NCI-H748 (cell line): Measurements from ENCODE around the gene AVP.
"Not testable (repeated sequence)": the region's sequence is repeated elsewhere in the genome, so short reads cannot be mapped to it uniquely, and the experiment has no call there.

Experiments used
- DNase-seq: peaks from one replicate; lab custom pipeline; 2025; ENCODE audit not compliant: unreplicated experiment; lab: John Stamatoyannopoulos, UW

AVP gene

DNA sequence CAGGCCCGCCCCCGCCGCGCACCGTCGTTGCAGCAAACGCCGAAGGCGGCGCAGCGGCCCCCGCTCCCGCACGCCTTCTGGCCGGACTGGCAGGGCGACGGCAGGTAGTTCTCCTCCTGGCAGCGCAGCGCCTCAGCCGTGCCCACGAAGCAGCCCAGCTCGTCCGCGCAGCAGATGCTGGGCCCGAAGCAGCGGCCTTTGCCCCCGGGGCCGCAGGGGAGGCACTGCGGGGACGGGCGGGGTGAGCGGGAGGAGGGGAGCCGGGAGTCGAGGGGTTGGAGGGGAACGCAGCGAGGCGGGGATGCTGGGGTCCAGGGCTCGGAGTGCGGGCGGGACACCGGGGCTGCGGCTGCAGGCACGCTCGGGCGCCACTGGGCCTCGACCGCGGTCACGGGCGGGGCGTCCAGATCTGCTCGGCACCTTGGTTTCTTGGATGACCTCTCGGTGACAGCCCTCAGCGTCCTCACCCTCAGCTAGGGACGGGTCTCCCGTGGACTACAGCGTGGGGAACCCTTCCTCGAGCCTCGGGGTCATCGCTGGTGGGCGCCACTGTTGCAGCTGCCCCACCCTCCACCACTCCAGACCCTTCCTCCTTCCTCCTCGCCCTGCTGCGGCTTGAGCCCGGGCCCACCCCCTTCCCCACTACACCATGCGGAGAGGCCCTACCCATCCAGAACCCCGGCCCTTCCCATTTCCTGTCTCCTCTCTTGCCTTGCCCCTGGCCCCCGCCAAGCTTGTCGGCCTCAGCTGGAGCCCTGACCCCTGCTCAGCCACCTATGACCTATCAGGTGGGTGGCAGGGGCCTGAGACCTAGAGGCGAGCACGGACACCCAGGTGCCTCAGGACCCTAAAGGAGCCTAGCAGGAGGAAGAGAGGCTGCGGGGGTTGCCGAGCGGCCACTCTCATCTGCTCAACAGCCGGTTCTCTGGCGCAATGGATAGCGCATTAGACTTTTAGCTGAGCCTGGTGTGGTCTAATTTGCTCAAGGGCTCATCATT, 1.3 kb downstream of the AVP start:
- peak; percentile 52 for DNase-seq

DNA sequence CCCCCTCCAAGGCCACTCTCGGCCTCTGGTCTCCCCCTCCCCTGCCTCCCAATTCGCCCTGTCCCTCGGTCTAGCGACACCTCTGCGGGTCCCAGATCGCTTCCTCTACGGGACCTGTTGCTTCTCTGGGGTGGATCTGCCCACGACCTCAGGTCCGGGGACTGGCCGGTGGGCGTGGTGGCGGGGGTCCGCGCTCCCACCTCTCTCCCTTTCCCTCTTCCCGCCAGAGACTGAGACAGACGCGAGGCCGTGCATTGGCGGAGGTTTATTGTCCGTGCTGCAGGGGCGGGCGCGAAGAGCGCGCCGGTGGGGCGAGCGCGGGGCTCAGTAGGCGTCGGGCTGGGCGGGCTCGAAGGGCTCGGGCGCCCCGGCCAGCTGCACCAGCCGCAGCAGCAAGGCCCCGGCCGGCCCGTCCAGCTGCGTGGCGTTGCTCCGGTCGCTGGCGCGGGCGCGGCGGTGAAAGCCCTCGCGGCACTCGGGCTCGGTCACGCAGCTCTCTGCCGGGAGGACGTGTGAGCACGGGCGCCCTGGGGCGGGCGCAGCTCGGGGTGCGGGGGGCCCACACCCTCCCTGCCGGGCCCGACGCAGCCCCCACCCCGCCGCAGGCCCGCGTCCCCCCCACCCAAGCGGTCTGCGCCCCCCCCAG, 2.1 kb downstream of the AVP start:
- peak; percentile 64 for DNase-seq

DNA sequence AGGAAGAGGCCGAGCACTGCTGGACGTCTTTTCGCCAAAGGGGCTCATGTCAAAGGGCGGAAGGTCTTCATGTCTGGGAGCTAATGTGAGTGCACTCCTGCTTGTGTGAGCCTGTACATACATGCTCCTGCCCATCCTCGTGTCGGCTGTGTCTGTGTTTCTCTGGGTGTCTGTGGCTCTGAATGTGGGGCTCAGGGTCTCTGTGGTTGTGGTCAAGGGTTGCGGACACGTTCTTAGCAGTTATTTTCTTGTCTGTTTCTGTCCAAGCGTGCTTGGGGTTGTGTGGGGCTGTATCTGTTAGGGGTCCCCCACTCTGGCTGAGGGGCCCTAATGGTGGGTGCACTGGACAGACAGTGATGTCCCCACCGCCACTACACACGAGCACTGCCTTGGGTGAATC, 2.9 kb downstream of the AVP start:
- no peak for DNase-seq

DNA sequence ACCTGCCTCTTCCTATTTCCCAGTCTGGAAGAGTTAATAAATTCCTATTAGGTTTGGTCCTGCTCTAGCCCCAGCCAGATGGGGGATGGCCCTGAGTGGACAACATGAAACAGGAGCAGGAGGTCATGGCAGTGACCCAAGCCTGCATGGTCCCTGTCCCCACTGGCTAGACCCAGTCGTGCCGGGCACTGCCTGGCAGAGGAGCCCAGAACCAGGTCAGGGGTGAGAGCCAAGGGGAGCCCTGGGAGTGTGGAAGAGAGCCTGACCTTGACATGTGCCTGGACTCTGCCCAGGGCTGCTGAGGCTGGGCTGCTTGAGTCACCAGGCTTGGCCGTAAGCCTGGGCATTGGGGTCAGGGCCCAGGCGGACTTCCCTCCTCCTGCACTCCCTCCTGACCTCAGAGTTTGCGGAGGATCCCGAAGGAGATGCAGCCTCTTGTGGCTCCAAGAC, 3.6 kb downstream of the AVP start:
- DNase-seq: no peak

DNA sequence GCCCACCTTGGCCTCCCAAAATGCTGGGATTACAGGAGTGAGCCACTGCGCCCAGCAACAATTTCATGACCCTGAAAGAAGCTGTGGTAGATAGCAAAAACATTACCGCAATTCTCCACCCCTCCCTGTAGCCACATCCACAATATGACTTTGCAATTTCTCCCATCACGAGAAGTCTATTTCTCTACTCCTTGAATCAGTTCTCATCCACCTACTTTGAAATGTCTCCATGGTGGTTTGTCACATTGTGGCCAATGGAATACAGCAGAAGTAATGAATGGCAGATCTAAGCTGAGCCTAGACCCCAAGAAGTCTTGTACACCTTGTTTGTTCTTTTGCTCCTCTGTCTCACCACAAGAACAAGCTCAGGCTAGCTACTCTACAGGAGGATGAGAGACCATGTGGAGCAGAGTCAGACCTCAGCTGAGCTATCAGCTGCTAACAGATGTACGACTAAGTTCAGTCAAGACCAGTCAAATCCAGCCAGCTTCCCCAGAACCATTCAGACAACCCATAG, 6.8 kb downstream of the AVP start:
- no peak for DNase-seq

DNA sequence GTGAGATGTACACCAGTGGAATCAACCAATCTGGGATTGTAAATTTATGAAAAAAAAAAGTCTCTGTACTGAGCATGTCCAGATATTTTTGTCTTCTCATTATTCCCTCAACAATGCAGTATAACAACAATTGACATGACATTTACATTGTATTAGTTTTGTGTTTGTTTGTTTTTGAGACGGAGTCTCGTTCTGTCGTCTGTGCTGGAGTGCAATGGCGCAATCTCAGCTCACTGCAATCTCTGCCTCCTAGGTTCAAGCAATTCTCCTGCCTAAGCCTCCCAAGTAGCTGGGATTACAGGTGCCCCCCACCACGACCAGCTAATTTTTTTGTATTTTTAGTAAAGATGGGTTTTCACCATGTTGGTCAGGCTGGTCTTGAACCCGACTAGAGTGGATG, 9.2 kb downstream of the AVP start:
- not testable (repeated sequence) for DNase-seq

DNA sequence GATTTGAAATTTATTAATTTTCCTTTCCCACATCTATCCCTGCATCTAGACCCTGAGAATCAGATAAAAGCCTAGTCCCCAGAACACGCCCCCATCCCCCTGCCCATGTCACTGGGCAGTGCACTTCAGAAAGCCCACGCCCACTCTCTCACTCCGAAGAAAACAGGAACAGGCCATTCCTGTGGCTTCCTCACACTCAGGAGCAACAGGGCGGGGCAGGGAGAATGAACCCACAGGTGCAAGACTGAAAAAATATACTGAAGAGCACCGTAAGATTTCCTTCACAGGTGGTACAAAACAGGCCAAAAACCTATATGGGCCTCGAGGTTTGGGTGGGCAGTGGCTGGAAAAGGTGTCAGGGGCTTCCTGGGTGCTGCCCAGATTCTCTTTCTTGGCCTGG, 9.7 kb downstream of the AVP start:
- DNase-seq: peak; percentile 28

DNA sequence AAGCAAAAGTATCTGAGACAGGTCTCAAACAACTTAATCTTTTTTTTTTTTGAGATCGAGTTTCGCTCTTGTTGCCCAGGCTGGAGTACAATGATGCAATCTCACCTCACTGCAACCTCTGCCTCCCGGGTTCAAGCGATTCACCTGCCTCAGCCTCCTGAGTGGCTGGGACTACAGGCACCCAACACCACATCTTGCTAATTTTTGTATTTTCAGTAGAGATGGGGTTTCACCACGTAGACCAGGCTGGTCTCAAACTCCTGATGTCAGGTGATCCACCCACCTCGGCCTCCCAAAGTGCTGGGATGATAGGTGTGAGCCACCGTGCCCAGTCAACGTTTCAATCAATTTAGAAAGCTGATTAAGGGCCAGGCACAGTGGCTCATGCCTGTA, 11.3 kb downstream of the AVP start:
- DNase-seq: not testable (repeated sequence)

DNA sequence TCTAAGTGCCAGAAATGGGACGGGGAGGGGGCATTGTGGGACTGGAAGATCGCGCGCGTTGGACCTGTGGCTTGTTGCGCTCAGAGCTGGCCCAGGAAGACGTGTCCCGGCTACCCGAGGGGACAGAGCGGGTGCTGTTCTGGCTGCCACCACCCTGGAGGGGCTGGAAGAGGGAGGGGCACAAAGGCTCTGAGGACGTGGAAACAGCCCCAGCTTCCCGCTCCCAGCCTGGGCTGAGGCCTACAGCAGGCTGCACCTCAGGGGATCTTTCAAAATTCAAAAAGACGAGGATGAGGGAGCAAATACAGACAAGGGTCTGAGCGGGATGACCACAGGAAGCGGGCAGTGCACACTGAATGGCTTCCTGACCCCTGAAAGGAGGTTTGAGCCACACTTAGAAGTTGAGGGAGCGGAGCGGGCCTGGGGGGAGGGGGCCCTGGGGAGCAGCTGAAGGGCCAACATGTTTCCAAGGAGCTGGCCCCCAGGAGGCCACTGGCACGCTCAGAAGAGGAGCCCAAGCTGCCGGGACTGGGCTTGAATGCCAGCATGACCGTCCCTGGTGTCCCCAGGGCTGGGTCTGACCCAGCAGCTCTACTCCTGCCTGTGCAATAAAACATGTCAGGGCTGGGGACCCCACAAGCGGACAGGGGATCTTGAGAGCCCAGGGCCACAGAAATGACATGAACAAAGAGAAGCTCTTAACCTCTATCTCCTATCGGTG, 11.8 kb downstream of the AVP start:
- no peak for DNase-seq

DNA sequence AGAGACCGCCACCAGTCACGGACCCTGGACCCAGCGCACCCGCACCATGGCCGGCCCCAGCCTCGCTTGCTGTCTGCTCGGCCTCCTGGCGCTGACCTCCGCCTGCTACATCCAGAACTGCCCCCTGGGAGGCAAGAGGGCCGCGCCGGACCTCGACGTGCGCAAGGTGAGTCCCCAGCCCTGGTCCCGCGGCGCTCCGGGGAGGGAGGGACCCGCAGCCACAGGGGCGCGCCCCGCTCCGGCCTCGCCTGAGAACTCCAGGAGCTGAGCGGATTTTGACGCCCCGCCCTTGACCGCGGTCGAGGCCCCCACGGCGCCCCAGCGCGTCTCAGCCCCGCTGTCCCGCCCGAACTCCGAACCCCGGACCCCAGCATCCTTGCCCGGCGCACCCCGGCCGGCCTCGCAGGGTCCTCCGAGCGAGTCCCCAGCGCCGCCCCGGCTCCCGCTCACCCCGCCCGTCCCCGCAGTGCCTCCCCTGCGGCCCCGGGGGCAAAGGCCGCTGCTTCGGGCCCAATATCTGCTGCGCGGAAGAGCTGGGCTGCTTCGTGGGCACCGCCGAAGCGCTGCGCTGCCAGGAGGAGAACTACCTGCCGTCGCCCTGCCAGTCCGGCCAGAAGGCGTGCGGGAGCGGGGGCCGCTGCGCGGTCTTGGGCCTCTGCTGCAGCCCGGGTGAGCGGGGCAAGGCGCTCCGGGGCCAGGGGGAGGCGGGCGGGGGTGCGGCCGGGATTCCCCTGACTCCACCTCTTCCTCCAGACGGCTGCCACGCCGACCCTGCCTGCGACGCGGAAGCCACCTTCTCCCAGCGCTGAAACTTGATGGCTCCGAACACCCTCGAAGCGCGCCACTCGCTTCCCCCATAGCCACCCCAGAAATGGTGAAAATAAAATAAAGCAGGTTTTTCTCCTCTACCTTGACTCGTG, 12.7 kb downstream of the AVP start, which contains the start of gene OXT:
Gene OXT (plus strand): TSS at position 11 of the 920 bp plus-strand sequence. CDS start 36 bp downstream, at position 47.
- DNase-seq: no peak

DNA sequence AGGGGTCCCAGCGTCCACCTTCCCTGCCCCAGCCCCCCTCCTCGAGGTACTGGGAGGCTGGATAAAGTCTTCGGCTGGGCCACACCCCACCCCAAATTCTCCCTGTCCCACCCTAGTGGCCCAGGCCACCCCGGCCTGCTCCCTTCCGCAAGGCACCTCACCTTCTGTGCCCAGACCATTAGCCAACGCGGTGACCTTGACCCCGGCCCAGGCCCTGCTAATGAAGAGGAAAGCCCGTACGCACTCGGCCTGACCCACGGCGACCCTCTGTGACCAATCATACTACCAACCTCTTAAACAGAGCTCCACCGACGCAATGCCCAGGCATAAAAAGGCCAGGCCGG, 13.3 kb downstream of the AVP start:
- no peak for DNase-seq

DNA sequence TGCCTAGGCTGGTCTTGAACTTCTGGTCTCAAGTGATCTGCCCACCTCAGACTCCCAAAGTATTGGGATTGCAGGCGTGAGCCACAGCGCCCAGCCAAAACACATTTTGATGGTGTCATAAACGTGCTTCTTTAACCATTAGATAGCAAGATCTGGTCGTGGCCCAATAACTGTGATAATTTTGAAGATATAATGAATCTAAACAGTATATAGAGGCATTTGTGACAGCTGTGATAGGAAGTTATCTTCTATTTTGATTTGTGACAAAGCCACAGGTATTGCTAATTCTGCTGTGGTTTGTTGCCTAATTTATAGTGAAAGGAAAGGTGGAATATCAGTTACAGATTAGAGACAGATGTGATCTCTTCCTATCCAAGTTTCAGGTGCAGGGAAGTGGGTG, 13.8 kb downstream of the AVP start:
- no peak for DNase-seq

DNA sequence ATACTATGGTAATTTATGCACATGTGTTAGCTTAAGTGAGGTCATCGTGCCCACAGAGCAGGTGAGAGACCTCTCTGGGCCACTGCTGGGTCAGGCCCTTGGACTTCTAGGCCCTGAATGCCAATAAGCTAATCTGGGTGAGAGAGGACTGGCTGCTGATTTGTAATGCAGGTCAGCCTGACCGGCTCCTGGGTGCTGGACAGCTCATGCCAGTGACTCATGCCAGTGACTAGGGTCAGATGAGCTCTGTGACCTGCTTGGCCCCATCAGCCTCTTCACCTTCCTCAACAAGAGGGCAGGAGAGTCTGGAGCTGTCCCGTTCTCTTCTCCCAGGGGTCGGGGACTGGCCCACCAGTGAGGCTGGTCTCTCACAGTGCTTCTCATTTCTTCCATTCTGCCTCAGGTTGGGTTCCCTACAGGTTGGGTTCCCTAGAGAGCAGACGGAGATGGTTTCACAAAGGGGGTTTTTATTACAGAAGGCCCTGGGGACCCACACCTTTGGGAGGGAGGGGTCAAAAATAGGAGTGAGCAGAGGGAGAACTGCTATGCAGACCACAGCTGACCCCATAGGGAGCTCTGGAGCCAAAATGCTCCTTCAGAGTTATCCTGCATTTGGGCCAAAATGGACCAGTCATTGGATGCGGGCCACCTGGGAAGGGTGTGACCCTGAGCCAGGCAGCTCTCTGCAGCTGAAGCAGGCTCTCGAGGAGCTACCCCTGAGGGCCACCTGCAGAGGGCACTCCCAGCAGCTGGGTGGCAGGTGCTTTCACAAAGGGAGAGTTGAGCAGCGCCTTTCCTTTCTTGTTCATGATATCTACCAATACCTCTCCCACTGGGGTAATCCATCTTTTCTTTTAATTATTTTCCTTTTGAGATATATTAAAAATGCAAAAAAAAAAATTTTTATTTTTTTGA, 15.3 kb downstream of the AVP start:
- peak; percentile 71 for DNase-seq

DNA sequence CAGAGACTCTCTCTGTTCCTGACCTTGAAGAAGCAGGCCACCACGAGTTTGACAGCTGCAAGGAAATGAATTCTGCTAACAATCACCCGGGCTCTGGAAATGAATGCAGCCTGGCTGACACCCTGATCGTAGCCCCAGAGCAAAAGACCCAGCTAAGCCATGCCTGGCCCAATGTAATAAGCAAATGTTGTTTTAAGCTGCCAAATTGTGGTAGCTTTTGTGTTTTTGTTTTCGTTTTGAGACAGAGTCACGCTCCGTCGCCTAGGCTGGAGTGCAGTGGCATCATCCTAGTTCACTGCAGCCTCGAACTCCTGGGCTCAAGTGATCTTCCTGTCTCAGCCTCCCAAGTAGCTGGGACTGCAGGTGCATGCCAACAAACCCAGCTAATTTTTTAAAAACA, 16.4 kb downstream of the AVP start:
- DNase-seq: no peak

DNA sequence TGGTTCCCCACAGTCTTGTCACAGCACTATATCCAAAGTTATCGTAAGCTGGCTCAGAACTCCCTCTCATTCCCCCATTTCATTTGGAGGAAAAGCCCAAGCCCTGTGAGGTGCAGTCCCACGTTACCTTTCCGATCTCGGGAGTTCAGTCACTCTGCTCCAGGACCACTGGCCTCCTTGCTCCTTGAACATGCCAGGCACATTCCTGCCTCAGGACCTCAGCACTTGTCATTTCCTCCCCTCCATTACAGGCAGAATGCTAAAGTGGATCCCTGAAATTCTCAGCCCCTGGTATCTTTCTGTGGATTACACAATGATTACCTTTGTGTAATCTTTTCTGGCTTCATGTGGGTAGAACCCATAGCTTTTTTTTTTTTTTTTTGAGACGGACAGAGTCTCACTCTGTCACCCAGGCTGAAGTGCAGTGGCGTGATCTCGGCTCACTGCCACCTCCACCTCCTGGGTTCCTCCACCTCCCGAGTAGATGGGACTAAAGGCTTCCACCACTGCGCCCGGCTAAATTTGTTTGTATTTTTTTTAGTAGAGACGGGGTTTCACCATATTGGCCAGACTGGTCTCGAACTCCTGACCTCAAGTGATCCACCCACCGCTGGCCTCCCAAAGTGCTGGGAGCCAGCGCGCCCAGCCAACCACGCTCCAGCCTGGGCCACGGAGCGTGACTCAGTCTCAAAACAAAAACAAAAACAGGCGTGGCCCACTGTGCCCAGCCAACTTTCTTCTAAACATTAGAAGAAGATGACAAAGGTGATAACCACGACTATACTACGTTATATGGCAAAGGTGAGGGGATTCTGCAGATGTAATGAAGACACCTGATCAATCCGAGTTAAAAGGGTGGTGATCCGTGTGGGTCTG, 17.1 kb downstream of the AVP start:
- no peak for DNase-seq

DNA sequence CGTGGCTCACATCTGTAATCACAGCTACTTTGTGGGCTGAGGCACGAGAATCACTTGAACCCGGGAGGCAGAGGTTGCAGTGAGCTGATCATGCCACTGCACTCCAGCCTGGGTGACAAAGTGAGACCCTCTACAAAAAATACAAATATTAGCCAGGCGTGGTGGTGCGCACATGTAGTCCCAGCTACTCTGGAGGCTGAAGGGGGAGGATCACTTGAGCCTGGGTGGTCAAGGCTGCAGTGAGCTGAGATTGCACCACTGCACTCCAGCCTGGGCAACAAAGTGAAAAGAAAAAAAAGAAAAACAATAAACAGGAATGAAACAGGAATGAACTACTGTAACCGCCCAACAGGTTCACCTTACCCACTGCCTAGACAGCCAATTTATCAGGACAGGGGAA, 20.4 kb downstream of the AVP start:
- DNase-seq: not testable (repeated sequence)

DNA sequence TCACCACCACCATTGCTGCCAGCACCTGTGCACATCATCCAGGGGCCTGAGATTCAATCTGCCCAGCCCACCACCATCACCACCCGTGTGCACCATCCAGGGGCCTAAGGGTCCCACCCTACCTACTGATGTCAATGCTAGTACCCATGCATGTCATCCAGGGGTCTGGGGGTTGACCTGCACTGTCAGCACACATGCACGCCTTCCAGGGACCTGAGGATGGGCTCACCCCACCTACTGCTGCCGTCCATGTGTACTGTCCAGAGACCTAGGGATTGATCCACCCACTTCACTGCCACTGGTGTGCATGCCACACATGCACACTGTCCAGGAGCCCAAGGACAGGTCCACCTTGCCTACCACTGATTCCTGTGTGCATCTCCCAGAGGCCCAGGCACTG, 25.0 kb downstream of the AVP start:
- DNase-seq: no peak

DNA sequence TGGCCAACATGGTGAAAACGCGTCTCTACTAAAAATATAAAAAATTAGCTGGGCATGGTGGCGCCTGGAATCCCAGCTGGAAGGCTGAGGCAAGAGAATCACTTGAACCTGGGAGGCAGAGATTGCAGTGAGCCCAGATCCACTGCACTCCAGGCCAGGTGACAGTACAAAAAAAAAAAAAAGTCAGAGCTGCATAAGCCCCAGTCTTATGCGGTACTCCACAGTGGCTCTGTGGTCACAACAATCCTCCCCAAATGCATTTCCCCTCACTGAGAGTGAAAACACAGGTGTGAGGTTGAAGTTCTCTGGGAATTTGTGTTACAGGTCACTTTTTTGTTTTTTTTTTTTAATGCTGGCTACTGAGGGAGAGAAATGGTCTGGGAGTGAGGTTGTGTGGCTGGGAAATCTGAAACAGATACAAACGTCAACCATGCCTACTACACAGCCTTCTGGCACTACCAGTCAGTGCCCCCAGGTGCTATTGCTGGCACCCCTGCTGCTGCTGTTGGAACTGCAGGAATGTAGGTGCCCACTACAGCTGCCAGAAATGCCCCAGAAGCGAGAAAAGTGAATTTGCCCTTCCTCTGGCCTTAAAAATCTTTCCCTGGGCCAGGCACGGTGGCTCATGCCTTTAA, 33.0 kb downstream of the AVP start:
- DNase-seq: no peak
